GM19099 (cell line): Measurements from ENCODE around the gene NMRK1.

ENCODE experiments used
- POLR2A ChIP-seq: IDR thresholded peaks from 3 replicates; pipeline ENCODE4 v1.6.1; 2011; ENCODE audit warnings: low read depth; ENCODE audit not compliant: insufficient read length; ENCODE audit errors: extremely low read depth

The NMRK1 gene

DNA sequence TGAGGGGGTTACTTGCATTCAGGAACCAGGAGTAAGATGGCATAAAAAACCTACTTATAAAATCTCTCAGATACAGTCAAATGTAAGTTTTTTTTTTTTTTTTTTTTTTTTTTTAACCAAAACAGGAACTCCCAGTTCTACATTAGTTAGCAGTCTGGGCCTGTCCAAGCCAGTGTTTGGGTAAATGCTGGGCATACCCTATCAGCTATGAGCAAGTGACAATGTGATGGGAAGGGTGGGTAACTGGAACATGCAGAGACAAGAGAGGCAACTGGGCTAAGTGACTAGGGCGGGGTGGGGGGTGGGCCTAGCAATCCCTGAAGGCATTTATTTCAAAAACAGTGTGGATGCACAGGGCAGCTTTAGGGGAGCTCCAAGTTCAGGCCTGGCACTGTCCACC, 2.3 kb downstream of the NMRK1 start:
- no peak for TF ChIP-seq POLR2A

DNA sequence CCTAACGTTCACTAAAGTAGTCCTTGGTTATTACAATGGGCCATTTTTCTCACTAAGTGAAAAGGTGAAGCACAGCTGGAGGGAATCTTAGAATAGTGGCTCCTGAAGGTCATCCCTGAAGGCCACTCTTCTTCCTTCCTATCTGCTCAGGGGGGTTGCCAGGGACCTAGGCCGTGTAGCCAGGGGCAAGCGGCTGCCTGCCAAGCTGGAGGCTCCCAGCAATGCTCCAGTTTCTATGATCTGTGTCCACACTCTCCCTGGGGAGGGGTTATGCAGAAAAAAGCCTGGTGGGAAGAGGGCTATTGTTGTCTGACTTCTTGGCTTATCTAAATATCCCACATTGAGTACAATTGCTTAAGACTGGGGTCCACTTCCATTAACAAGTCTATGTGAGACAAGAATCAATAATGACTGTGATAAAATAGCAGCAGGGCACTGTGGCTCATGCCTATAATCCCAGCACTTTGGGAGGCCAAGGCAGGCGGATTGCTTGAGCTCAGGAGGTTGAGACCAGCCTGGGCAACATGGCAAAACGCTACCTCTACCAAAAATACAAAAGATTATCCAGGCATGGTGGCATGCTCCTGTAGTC, 3.8 kb downstream of the NMRK1 start:
- no peak for TF ChIP-seq POLR2A

DNA sequence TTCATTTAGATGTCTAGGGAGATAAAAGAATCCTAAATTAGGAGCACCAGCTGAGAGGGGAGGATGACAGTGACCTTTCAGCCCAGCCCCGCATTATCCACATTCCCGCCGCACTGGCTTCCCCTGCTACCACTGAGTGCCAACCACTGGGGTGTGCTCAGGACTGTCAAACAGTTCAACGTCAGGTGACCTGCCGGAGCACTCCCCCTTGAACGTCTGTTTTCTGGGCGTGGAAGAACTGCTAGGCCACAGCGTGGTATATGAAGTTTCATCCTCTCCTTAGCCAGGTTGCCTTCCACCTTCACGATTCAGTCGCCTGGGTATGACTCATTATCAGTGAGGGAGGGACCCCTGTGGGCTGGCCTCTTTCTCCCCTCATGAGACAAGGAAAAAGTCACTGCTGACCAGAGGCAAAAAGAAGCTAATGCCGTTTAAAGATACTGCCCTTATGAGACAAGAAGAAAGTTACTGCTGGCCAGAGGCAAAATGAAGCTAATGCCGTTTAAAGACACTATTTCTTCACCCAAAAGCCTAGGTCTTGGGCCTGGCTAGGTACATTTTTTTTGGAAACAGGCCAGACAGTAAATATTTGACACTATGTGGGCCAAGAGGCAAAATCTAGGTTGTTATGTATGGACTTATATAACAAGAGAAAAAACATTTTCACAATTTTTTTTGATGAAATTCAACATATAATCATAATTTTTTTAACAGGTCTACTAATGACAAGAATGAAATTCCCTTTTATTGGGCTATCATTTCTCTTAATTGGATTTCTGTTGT, 4.6 kb downstream of the NMRK1 start:
- no peak for TF ChIP-seq POLR2A

DNA sequence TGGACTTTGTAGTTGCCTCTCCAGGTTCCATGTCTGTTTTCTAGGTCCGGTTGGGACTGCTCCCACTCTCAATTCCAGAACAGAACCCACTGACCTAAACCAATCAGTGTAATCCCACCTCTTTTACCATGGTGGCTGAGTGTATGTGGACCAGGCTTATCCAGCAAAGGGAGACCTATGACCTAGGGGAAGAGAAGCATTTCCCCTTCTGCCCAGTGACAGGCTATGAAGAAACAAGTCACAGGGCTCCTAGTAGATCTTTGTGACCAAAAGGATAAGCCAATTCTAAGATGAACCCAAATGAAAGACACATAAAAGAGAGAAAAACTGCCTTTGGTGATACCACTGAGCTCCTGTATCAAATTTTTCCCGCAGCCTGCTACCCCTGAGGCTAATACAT, 6.3 kb downstream of the NMRK1 start:
- TF ChIP-seq POLR2A = no peak

DNA sequence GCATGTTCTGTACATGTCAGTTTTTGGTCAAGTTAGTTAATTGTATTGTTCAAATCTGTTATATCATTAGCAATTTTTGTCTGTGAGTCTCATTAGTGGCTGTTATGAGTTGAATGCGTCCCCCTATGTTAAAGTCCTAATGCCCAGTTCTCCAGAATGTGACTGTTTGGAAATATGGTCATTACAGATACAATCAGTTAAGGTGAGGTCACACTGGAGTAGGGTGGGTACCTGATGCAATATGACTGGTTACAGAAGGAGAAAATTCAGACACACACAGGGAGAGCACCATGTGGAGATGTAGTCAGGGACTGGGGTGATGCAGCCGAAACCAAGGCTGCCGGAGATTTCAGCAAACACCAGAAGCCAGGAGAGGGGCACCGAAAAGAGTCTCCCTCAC, 15.1 kb downstream of the NMRK1 start:
- TF ChIP-seq POLR2A = no peak

DNA sequence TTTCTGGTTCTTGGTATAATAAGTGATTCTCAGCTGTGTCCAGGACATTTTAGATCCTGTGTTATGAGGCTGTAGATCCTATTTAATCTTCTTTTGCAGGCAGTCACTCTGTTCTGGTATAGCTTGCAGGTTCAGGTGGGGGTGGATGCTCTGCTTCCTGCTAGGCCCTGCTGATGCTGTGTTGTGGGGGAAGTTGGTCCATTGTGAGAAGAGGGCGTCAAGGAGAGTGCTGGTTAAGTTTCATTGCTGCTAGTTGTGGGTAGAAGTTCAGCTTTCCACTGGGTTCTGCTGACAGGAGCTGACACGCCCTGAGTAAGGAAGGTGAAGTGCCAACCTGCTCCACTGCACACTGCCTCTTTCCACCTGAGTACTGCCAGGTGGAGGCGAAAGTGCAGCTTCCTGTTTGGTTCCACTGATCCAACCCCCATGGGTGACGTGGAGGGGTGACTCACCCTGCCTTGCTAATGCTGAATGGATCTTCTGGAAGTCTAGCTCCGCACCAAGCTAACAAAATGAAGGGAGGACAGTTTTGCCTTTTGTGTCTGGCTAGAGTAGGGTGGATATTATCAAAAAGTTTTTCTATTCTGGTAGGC, 16.3 kb downstream of the NMRK1 start:
- no peak for TF ChIP-seq POLR2A

DNA sequence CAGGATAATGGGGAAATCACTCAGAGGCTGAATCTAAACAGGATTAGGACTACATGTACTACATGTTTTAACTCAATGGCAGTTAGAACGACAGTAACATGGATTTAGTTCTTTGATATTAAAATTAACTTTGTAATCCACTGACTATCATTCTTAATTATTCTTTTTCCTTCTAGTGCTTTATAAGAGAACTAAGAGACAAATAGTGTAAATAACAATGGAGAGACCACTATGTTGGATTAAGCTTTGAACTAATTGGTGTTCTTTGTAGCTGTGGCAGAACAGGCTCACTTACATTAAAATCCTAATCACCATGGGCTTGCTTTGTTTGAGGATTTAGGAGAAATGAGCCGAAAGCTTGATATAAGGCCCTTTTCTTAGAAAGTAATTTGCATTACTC, 18.8 kb downstream of the NMRK1 start:
- TF ChIP-seq POLR2A = no peak

DNA sequence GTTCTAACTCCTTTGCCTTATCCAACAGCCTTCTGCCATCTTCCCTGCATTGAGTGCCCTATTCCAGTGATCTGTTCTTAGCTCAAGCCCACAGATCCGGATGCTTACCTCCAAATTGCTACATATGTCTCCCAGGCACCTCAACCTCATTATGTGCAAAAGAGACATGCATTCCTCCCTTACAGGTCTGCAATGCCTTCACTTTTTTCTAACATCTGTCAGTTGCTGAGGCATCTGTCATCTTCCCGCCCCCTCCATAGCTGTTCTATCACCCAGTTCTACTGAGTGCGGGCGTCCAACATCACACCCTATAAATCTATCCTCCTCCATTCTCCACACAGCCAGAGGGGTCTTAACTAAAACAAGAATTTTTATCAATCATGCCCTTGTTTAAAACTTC, 20.1 kb downstream of the NMRK1 start:
- no peak for TF ChIP-seq POLR2A

DNA sequence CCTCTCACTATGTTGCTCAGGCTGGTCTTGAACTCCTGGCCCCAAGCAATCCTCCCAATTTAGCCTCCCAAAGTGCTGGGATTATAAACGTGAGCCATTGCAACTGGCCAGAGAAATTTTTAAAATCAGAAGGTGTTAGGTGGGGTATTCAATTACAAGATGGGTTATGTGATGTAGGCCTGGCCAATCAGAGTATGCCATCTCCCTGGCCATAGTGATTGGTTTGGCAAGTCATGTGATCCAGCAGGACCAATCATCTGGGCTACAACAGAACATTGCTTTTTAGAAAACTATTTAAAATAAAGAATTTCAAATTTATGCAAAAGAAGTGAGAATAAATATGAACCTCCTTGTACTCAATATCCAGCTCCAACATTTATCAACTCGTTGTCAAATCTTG, 22.4 kb downstream of the NMRK1 start:
- TF ChIP-seq POLR2A = no peak

DNA sequence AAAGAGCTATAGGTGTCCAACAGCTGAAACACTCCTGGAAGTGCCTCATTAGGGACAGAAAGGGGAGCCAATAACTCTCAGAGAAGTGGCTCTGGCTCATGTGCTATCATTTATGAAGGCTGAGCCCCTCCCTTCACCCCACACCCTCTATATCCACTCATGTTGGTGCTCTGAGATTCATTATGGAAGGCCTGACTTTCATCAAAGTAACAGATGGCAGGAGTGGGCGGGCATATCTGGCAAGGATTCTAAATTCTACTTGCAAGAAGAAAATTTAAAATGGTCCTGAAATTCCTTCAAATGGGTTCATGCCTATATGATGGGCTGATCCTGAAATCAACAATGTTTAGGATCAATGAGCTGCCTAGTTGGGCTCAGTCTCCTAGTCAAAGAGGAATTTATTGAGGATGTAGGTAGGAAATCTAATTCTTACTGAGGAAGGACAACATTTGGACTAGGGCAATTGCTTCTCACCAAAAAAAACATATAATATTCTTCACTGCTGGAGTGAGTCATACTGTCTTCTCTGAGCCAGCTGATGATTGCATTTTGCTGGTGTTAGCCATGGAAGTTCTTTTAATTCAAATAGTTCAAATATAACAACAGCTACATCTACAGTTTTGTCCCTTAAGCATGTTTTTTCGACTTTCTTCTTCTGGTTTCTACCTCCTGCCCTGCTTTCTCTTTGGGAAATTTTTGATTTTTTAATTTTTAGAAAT, 23.5 kb downstream of the NMRK1 start:
- TF ChIP-seq POLR2A = no peak

DNA sequence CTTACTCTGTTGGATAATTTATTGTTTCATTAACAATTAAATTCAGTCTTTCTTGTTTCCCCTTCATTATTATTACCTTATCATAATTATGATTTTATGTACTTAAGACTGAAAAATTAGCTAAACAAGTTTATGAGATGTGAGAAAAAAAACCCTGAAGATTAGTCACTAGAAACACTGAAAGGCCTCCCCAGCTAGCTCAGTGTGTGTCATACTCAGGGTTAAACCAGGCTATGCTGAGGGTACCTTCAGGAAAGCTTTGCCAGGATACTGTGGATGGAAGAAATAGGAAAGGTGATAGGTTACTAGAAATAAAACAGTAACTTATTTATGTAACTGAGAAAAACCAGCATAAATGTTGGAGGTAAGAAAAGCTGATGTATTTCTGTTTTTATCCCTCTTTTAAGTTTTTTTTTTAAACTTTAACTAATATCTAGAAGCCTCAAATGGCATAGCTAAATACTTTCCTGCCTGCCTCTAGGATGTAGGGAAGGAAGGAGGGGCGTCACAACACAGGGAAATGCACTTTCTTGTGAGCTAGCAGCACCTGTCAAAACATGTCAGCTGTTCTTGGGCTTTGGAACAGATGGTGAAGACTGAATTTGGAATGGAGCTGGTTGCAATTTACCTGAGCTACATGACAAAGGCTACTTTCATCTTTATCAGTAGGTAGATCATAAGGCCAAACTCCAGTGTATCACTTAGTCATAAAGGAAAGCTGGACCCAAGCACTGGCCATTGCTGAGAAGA, 24.2 kb downstream of the NMRK1 start:
- no peak for TF ChIP-seq POLR2A

DNA sequence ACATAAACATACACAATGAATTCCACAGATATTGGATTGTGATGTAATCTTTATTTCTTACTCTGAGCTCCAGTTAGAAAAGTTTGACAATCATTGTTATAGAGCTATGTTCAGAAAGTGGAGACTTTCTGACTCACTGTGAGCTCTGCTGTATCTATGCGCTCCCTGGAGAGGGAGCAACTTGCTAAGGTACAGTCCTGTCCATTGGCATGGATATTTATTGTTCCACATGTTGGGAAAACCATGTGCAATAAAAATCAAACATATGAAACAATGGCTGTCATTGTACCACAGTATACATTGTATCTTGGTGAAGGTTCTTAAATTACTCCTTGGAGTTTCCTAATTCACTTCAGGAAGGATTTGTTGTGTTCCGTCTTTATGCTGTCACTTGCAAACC, 26.8 kb downstream of the NMRK1 start:
- no peak for TF ChIP-seq POLR2A

DNA sequence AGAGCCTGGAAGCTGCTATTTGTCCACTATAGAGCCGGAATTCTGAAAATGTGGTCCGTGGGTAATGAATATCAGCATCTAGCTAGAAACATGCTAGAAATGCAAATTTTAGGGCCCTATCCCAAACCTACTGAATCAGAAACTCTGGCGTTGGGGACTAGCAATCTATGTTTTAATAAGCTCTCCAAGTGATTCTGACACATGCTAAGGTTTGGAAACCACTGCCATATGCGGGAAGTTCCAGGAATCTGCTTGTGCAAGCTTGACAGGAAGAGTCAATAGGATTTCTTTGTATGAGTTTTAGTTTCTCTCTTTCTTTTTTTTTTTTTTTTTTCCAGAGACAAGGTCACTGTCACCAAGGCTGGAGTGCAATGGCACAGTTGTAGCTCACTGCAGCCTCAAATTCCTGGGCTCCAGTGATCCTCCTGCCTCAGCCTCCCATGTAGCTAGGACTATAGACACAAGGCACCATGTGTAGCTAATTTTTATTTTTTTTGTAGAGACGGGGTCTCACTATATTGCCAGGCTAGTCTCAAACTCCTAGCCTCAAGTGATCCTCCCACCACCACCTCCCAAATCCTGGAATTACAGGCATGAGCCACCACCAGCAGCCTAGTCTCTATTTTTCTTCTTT, 33.5 kb downstream of the NMRK1 start:
- no peak for TF ChIP-seq POLR2A

DNA sequence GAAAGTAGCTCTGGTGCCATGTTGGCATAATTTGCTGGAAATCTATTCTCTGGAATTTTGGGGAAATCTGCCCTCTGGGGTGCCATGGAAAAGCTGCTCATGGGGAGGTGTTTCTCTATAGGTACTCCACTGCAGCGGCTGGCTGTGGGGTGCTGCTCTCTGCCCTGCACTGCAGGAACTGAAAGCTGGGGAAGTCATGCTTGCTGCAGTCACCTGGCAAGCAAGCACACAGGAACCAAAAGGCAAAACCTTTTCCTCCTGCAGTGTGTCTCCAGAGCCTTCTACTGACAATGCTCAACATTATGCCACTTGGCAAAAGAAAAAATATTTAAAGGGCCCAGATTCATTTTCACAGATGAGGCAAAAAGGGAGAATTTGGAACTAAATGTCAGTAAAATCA, 34.1 kb downstream of the NMRK1 start:
- no peak for TF ChIP-seq POLR2A

DNA sequence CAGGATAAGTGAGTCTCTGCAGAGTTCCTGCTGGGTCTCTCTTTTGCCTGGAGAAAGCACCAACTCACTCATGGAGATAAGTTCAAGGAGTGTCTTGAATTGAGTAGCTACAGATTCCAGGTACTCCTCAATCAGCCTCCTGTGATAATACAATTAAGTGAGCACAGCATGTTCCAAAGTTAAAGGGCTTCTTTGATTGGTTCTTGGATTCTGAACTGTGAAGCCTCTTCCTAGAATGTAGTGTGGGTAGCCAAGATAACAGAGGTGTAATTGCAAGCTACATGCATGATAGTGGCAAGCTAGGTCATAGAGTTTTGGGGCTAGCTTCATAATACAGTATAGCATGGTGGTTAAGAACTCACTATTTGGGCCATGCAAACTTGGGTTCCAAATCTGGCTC, 36.7 kb downstream of the NMRK1 start:
- no peak for TF ChIP-seq POLR2A

DNA sequence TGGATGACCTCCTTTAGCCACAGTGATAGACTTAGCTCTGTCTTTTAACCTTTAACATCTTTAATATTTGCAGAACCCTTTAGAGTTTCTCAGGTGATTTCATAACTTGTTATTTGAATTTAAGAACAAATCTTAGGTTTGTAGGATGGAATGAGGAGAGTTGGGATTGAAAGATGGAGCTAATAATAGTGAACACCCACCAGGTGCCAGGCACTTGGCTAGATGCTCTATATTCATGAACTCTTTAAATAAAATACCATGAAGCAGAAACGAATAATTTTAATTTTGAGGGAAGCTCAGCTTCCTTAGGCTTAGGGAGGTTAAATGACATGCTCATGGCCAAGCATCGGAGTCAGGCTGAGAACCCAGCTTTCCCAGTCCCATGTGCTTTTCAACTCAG, 40.4 kb downstream of the NMRK1 start:
- no peak for TF ChIP-seq POLR2A
